MCF 10A (cell line): ENCODE measurements around the gene PGAM5. TPM values are rescaled to one million over a fixed set of nuclear protein-coding genes. Genes with fewer than 3 reads are reported as not detected.

ENCODE experiments used
- BruUV-seq: library from RNA; stranded (reverse); fragments of 400-500 nt; replicated peaks from 2 replicates; lab custom pipeline; 2021; lab: Mats Ljungman, UMichigan
- CTCF ChIA-PET: fragments of 300-600 bp; sonication (Branson Sonifier 250); formaldehyde crosslinking; extraction: SDS; loops from one replicate; lab custom pipeline; 2021; ENCODE audit warnings: antibody characterized with exemption, inconsistent platforms; lab: Yijun Ruan, JAX
- POLR2A ChIA-PET: fragments of 300-600, 350-650 bp; sonication (Branson Sonifier 250); formaldehyde crosslinking; extraction: SDS; loops from one replicate; lab custom pipeline; 2020; ENCODE audit warnings: antibody characterized with exemption, inconsistent platforms; lab: Yijun Ruan, JAX
- DNase-seq: peaks from one replicate; pipeline ENCODE4 v3.0.0-alpha.2; 2018; ENCODE audit not compliant: unreplicated experiment
- H3K27ac Mint-ChIP-seq: one replicate; pipeline ENCODE4 v1.8.0; 2022; ENCODE audit warnings: mild to moderate bottlenecking, low read depth, mixed read lengths; ENCODE audit not compliant: unreplicated experiment
- H3K27me3 Mint-ChIP-seq: one replicate; pipeline ENCODE4 v1.8.0; 2022; ENCODE audit warnings: mixed read lengths; ENCODE audit not compliant: insufficient read depth, unreplicated experiment
- H3K36me3 Mint-ChIP-seq: one replicate; pipeline ENCODE4 v1.8.0; 2022; ENCODE audit warnings: mild to moderate bottlenecking, moderate library complexity, mixed read lengths; ENCODE audit not compliant: insufficient read depth, unreplicated experiment
- H3K4me1 Mint-ChIP-seq: one replicate; pipeline ENCODE4 v1.8.0; 2022; ENCODE audit warnings: mixed read lengths; ENCODE audit not compliant: insufficient read depth, unreplicated experiment
- H3K4me3 Mint-ChIP-seq: one replicate; pipeline ENCODE4 v1.8.0; 2022; ENCODE audit warnings: mild to moderate bottlenecking, moderate library complexity, mixed read lengths; ENCODE audit not compliant: unreplicated experiment
- H3K9me3 Mint-ChIP-seq: one replicate; pipeline ENCODE4 v1.8.0; 2022; ENCODE audit warnings: mixed read lengths; ENCODE audit not compliant: unreplicated experiment
- intact Hi-C: fragments of 100-400 bp; cut with micrococcal nuclease; formaldehyde crosslinking; loops from 2 replicates; pipeline ENCODE4 v1.14.1; 2022
- total RNA-seq: library from RNA; stranded (reverse); gene quantifications from 2 replicates; pipeline ENCODE4 v1.2.3, GENCODE V29; 2022
- TF ChIP-seq, protein P1 (sequence below): fragments of 200-600 bp; IDR thresholded peaks from one replicate; pipeline ENCODE4 v1.8.0; 2022; ENCODE audit warnings: antibody characterized with exemption, mild to moderate bottlenecking; ENCODE audit not compliant: unreplicated experiment

The PGAM5 gene
- total RNA-seq, 1 experiment from 2014 or later, result 84.0 TPM

DNA sequence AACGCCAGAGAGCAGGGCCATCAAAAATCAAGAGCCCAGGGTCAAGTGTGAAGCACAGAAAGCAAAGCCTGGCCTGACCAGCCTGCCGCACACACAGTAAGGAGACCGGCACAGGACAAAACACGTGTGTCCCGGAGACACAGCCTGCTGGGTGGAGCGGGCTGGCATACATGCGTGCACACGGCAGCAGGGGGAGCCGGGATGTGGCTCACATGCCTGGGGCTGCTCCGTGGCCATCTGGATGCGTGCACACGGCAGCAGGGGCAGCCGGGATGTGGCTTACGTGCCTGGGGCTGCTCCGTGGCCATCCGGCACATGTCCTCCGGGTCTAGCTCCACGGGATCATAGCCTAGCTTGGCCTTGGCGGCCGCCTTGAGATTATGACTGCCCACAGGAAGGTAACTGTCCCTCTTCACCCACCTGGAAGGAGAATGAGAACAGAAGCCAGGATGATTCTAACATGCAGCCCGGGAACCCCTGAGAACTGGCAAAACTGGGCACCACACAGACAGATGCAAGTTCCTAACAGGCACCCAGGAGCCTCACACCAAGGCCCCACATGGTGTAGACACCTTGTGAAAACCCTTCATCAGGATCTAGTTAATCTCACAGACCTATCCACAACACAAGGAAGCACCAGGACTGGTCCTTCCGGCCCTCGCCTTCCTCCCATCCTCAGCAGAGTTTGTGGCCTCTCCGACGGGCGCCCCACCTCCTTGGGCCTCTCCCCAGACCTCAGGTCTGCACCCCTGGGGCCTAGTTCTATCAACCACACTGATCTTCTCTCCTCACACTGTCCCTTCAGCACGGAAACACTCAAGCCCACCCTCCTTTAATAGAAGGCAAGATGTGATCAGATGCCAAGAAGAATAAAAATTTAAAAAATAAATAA lies 37.1 kb upstream of the PGAM5 start:
- no peaks in the 10 kb centered on the region for H3K4me1 Mint-ChIP-seq
- POLR2A ChIA-PET, result no interaction called here
- H3K4me3 Mint-ChIP-seq, result no peak overlapping the region
- TF ChIP-seq, protein P1, sequence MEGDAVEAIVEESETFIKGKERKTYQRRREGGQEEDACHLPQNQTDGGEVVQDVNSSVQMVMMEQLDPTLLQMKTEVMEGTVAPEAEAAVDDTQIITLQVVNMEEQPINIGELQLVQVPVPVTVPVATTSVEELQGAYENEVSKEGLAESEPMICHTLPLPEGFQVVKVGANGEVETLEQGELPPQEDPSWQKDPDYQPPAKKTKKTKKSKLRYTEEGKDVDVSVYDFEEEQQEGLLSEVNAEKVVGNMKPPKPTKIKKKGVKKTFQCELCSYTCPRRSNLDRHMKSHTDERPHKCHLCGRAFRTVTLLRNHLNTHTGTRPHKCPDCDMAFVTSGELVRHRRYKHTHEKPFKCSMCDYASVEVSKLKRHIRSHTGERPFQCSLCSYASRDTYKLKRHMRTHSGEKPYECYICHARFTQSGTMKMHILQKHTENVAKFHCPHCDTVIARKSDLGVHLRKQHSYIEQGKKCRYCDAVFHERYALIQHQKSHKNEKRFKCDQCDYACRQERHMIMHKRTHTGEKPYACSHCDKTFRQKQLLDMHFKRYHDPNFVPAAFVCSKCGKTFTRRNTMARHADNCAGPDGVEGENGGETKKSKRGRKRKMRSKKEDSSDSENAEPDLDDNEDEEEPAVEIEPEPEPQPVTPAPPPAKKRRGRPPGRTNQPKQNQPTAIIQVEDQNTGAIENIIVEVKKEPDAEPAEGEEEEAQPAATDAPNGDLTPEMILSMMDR, result no peak
- no peaks in the 10 kb centered on the region for H3K27me3 Mint-ChIP-seq
- no TSS peak for BruUV-seq
- no peaks in the 10 kb centered on the region for H3K9me3 Mint-ChIP-seq
- no peak overlapping the region for H3K27ac Mint-ChIP-seq
- intact Hi-C loops, result no loop called here
- CTCF ChIA-PET, result no interaction called here
- peaks cover 85% of the 10 kb centered on the region for H3K36me3 Mint-ChIP-seq
- DNase-seq, result no peak

DNA sequence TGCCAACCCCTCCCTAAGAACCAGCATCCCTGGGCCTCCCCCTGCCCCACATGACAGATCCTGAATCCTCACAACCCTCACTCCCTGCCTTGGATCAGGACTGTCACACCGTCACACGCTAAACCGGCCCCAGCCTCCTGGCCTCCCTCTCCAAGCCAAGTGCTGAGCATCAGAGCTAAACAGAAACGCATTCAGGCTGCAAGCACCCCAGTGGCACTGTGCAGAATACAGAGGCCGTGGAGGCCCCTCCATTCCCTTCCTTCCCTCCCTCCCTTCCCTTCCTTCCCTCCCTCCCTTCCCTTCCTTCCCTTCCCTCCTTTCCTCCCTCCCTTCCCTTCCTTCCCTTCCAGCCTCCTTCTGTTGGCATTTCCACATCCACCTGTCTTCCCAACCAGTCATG lies 36.1 kb upstream of the PGAM5 start:
- Mint-ChIP-seq H3K4me3 (no peak overlapping the region), H3K36me3 (peaks cover 80% of the 10 kb centered on the region), H3K27ac (no peak overlapping the region), H3K4me1 (no peaks in the 10 kb centered on the region), H3K9me3 (no peaks in the 10 kb centered on the region), H3K27me3 (no peaks in the 10 kb centered on the region)
- intact Hi-C loops, result no loop called here
- CTCF ChIA-PET, result no interaction called here
- no peak for DNase-seq
- POLR2A ChIA-PET, result no interaction called here
- TF ChIP-seq, protein P1, result no peak
- BruUV-seq, result no TSS peak

DNA sequence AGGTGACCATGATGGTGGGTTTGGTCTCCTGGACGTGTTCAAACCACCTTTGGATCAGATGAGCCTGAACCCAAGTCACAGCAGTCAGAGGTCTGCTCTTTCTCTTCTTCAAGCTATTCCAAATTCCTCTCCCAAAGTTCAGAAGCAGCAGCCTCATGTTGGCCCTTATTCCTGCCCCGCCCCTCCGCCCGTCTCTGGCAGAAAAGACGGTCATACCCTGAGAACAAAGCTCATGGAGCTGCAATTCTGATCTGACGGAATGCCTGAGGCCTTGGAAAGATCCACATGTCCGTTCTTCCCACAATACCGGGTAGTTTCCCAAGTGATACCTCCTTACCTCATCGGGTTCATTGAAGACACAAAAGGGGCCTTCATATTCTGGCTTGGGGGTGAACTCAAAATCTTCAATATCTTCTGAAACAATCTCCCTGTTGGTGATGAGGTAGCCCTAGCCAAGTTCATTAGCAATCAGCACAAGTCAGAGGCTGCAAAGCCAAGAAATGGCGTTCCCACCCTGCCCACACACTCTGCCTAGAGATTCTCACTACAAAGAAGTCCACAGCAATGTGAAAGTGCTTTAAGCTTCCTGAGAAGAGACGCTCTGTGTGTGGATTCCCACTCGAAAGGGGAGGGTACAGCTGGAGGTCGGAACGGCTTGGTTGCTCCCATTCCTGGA lies 34.7 kb upstream of the PGAM5 start:
- no peaks in the 10 kb centered on the region for H3K4me1 Mint-ChIP-seq
- H3K4me3 Mint-ChIP-seq, result no peak overlapping the region
- TF ChIP-seq, protein P1, result no peak
- no peak for DNase-seq
- CTCF ChIA-PET, result interaction anchor here (0.7 to 1.4 kb wide), 3 partner anchors 37 to 160 kb away, joined by 3 to 5 read pairs (median 3); no protein-coding TSS in a partner anchor
- no peaks in the 10 kb centered on the region for H3K27me3 Mint-ChIP-seq
- no peak overlapping the region for H3K27ac Mint-ChIP-seq
- no peaks in the 10 kb centered on the region for H3K9me3 Mint-ChIP-seq
- POLR2A ChIA-PET, result no interaction called here
- H3K36me3 Mint-ChIP-seq, result peaks cover 77% of the 10 kb centered on the region
- intact Hi-C loops, result no loop called here
- no TSS peak for BruUV-seq

DNA sequence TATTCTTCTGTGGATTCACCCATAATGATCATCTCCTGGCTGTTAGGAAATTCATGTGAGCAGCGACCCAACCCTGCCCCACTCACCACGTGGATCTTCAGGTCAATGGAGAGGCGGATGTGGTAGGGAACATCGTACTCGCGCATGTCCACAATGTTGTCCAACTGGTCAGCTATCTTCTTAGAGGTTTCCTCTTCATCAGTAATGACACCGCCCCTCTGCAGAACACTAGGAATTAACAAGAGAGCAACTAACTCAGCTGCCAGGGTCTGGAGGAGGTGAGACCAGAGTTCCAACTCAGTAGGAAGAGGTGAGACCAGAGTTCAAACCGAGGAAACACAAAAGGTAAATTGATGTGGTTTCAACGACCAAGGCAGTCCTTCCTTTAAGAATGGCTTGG lies 33.1 kb upstream of the PGAM5 start:
- intact Hi-C loops, result no loop called here
- ChIA-PET POLR2A (no interaction called here), CTCF (no interaction called here)
- DNase-seq, result no peak
- no TSS peak for BruUV-seq
- Mint-ChIP-seq H3K27me3 (no peaks in the 10 kb centered on the region), H3K36me3 (peaks cover 61% of the 10 kb centered on the region), H3K9me3 (no peaks in the 10 kb centered on the region), H3K27ac (no peak overlapping the region), H3K4me3 (no peak overlapping the region), H3K4me1 (no peaks in the 10 kb centered on the region)
- TF ChIP-seq, protein P1, result no peak
